Measurements from ENCODE around the gene BEX4.
"Not testable (repeated sequence)": the region's sequence is repeated elsewhere in the genome, so short reads cannot be mapped to it uniquely, and the experiment has no call there.

The BEX4 gene, protein sequence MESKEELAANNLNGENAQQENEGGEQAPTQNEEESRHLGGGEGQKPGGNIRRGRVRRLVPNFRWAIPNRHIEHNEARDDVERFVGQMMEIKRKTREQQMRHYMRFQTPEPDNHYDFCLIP

DNA sequence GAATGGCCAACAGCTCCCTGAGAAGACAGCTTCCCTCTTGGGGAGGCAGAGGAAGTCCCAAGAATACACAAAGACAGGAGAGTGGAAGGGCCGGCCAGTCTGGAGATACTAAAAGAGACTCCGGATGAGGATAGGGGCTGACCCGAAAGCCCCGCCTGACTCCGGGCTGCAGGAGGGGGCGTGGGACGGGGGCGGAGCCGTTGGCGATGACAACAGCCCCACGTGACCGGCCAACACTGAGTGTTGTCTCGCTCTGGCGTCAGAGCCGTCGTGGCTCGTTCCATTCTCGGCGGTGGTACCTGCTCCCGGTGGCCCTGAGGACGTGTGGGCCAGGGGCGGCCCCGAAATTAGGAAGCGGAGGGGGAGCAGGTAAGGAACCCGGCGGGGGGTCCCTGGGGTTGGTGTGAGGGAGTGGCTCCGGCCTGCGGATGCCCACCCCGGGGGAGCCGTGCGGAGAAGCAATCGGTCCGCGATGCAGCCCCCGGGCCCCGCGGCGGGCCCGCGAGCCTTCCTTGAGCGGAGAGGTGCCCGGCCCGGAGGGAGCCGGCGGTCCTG, at the start of gene BEX4:
Gene BEX4 (plus strand): TSS at position 239 of the 555 bp plus-strand sequence. CDS start 1,046 bp downstream, outside the sequence.
- peak; percentile 69 to 73 for DNase-seq (ENCODE audit: low read depth in 2 of 2)

DNA sequence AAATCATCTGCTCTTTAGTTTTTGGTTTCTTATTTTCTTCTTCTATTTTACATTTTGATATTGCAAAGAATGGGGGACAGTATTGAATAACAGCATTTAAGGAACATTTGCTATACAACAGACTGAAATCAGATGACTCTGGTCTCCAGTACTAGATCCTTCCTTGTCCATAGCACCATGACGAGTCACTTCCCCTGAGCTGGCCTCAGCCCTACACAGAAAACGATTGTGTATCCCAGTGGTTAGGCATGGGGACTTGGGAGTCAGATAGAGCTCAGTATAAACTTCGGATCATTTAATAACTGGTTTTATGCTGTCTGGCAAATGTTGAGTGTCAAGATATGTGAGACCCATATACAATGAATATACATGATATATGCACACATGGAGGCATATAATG, 44.7 kb upstream of the BEX4 start:
- no peak for DNase-seq (ENCODE audit: low read depth in 2 of 2)

DNA sequence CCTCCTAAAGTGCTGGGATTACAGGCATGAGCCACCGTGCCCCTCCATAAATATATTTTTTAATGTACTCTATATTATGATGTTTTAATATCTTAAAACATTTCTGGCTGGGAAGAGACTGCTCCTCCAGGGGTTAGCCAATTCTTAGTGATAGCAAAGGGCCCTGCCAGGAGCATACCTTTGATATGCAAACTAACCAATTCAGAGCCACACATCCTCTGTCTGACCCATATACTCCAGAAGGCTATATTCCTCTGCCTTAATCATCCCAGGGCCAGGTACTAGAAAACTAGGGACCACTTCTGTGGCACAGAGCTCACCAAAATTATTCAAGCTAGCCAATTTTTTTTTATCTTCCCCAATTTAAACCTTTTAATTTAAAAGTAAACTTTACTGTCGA, 43.6 kb upstream of the BEX4 start:
- no peak for DNase-seq (ENCODE audit: low read depth in 2 of 2)

DNA sequence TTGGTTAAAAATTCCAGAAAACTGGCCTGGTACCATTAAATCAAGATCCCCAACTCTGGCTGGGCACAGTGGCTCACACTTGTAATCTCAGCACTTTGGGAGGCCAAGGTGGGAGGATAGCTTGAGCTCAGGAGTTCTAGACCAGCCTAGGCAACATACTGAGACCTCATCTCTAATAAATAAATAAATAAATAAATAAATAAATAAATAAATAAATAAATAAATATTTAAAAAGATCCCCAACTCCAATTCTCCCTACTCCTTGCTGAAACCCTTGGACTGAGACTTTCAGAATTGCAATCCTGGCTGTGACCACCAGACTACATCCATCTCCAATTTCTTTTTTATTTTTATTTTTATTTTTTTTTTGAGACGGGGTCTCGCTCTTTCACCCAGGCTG, 39.7 kb upstream of the BEX4 start:
- not testable (repeated sequence) for DNase-seq (ENCODE audit: low read depth in 2 of 2)

DNA sequence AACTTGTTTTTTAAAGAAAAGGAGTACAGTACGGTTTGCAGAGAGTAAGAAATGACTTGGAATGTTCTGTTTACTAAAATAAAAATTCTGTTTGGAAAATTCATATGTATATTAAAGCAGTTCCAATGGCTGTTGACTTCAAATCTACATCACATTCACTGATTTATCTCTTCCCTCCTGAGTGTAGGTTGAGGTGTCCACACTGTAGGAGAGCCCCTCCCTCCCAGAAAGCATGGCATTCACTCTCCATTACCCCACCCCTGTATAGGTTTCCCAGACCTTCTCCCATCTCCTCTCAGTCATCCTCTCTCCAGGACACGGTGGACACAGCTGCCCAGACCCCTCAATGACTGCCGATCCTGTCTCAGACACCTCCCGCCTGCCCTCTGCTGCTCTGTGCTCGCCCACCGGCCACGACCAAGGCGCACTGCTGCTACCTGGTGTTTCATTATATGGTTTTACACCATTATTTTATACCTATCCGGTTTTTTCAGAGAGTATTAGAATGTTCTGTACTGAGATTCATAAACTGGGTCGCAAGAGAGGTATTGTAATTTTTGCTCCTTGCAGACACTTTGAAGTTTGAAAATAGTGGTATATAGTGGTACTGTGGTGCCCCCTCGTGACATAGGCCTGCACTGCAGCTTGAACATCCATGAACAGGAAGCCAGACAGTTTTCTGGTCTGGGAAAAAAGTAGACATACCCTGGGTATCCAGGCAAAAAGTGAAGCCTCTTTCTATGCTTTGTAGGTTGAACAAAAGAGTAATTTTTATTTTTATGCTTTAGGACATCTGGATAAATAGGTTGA, 38.8 kb upstream of the BEX4 start:
- peak; percentile 31 to 41 for DNase-seq (ENCODE audit: low read depth in 2 of 2)

DNA sequence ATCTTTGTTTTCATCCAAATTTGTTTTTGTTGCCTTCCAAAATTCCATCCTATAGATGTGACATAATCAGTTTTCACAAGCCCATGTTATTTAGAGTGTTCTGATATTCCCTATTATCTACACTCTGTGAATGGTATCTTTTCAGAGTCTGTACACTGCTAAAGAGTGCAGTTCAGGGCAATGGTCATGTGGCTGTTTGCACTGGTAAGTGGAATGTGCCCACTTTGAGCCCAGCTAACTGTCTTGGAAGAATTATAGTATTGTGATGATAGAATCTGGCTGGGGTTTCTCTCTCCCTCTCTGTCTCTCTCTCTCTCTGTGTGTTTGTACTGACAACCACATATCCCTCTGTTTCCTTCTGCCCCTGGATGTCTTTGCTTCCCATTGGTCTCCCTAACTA, 37.4 kb upstream of the BEX4 start:
- no peak for DNase-seq (ENCODE audit: low read depth in 2 of 2)

DNA sequence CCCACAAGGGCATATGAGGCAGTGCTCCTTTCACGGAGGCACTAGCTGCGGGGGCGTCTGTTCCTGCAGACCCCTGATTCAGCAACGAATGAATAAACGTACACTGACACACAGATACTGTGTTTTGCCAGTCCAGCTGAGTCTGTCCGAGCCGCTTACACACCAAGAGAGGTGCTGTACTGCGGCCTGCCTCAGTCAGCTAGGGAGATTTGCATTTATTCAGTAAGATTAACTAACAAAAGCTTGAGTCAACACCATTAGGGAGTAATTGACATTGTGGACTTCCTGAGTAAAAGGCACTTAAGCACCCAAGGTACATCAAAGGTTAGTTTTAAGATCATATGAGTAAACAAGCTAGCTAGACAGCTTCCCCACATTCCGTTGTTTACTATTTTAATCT, 31.0 kb upstream of the BEX4 start:
- no peak for DNase-seq (ENCODE audit: low read depth in 2 of 2)

DNA sequence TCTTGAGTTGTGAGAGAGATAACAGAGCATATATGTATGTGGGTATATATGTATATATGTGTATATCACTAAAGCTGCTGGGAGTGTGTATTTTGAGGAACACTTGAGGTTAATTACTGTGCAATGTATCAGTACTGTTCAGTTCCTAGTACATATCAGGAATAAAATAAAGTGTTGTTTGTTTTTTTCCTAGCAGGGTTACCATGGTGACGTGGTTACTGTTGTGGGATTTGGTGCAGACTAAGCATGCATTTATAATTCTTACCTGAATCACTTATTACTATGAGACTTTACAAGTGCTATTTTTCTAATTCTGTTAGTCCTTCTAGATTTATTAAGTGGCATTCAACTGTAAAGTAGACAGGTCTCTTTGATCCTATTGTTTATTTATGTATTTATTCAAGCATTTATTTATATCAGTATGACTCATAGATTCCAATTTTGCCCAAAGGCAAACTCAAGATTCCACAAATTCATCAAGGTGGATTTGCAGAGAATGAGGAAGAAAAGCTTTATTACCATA, 26.9 kb upstream of the BEX4 start:
- DNase-seq (ENCODE audit: low read depth in 2 of 2), result no peak

DNA sequence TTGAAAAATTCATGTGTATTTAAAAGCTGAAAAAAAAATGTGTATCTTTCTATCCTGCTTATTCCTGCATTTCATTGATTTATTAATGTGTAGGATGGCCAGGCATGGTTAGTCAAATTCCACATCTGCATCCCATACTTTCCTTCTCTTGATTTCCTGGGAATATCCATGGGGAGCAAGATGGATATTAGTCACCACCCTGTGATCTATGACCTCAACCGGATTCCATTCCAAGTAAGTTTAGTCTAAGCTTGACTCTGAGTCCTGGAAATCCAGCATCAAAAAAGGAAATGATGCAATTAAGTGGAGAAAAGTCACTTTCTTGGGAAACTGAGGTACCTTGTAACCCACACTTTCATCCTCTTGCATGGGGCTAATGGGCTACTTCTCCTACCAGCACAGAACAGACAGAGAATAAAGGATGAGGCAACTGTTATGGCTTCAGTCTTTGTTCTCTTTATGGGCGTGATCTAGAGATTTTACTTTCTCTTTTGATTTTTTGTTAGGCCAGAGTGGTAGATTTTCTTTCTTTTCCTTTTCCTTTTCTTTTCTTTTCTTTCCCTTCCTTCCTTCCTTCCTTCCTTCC, 17.1 kb upstream of the BEX4 start:
- no peak for DNase-seq (ENCODE audit: low read depth in 2 of 2)

DNA sequence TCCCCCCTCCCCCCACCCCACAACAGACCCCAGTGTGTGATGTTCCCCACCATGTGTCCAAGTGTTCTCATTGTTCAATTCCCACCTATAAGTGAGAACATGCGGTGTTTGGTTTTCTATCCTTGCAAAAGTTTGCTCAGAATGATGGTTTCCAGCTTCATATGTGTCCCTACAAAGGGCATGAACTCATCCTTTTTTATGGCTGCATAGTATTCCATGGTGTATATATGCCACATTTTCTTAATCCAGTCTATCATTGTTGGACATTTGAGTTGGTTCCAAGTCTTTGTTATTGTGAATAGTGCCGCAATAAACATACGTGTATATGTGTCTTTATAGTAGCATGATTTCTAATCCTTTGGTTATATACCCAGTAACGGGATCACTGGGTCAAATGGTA, 16.2 kb upstream of the BEX4 start:
- not testable (repeated sequence) for DNase-seq (ENCODE audit: low read depth in 2 of 2)

DNA sequence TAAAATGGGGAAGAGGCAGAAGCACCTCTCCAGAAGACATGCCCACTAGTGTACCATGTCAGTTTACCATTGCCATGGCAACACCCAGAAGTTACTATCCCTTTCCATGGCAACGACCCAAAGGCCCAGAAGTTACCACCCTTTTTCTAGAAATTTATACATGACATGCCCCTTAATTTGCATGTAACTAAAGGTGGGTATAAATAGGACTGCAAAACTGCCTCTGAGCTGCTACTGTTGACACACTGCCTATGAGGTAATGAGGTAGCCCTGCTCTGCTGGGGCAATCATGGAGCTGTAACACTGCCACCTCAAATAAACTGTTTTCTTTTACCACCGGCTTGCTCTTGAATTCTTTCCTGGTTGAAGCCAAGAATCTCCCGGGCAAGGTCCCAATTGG, 13.9 kb upstream of the BEX4 start:
- no peak for DNase-seq (ENCODE audit: low read depth in 2 of 2)

DNA sequence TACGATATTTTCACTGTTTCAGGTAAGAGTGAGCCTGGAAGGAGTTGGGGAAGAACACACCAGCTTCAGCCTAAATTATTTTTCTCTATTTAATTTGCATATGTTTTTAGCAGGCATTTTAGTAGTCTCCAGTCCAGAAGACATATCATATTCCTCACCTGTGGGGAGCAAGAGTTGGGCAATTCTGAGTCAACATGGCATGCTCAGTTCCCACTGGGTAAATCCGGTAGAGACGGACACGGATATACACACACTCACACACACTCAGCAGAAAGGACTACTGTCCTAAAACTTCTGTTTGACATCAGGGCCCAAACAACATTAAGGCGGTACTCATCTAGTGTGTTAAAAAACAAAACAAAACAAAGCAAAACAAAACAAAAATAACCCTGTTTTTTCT, 4.9 kb upstream of the BEX4 start:
- DNase-seq (ENCODE audit: low read depth in 2 of 2), result no peak

DNA sequence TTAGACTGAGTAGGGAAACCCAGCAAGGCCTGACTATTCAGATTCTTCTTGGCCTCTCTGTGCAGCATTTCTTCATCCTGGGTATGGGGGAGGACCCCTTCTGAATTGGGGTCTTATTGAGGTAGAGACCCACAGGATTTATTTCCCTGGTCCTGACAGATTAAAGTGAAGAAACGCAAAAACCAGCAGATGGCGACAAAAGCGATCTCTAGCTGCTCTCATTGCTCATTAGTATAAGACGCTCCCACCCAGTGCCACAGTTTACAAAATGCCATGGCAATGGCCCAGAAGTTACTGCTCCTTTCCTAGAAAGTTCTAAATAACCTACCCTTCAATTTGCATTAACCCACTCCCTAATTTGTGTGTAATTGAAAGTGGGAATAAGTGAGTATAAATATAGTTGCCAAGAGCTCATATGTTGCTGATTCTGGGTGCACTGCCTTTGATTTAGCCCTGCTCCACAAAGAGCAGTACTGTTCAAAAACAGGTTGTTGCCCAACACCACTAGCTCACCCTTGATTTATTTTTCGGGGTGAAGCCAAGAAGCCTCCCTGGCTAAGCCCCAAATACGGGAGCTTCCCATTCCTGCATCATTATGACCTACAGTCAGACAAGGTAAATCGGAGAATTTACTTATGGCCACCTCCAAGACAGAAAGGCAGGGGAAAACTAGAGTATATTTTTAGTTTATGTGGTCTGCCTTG, 3.7 kb upstream of the BEX4 start:
- peak in 1 of 2 donors; percentile 25 for DNase-seq (ENCODE audit: low read depth in 2 of 2)

DNA sequence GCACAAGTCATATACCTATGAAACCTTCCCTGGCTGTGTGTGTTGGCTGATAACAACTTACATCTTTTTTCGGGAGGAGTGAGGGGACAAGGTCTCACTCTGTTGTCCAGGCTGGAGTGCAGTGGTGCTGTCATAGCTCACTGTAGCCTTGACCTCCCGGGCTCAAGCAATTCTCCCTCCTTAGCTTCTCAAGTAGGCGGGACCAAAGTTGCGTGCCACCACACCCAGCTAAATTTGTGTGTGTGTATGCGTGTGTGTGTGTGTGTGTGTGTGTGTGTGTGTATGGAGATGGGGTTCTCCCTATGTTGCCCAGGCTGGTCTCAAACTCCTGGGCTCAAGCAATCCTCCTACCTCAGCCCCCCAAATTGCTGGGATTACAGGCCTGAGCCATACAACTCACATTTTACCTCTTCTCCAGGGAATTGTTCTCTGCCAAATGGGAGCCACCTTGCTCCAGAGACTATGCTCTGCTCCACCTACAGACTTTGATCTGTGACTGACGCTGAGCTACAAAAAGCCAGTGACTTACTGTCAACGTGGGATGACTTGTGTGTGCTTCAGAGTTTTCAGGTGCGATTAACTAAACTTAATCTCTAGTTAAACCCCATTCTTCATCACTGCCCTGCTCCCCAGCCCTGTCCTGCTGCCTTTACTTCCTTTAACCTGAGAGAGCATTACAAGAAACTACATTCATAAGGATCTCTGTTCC, 2.0 kb upstream of the BEX4 start:
- no peak for DNase-seq (ENCODE audit: low read depth in 2 of 2)

DNA sequence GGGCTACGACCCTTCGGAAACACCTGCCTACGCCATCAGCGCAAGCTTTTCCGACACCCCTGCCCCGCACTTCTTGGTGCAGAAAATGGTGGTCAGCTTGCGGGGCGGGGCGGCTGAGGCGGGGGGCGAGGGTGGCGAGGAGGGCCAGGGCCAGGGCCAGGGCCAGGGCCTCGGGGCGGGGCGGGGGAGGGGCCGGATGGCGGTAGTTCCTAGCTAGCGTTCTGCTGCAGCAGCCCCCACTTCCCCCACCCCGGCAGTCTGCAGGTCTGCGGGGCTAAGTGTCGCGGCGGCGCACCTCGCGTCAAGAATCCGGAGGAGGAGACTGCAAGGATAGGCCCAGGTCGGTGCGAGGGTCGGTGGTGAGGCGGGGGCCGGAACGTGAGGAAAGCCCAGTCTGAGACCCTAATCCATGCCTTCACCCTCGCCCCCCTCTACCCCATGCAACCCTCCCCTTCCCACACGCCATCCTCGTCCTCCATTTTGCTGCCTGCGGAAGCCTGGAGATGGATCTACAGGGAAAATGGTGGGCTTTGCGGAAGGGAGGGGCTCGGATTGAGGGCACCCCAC, 600 bp downstream of the BEX4 start:
- peak in 1 of 2 donors; percentile 17 for DNase-seq (ENCODE audit: low read depth in 2 of 2)

DNA sequence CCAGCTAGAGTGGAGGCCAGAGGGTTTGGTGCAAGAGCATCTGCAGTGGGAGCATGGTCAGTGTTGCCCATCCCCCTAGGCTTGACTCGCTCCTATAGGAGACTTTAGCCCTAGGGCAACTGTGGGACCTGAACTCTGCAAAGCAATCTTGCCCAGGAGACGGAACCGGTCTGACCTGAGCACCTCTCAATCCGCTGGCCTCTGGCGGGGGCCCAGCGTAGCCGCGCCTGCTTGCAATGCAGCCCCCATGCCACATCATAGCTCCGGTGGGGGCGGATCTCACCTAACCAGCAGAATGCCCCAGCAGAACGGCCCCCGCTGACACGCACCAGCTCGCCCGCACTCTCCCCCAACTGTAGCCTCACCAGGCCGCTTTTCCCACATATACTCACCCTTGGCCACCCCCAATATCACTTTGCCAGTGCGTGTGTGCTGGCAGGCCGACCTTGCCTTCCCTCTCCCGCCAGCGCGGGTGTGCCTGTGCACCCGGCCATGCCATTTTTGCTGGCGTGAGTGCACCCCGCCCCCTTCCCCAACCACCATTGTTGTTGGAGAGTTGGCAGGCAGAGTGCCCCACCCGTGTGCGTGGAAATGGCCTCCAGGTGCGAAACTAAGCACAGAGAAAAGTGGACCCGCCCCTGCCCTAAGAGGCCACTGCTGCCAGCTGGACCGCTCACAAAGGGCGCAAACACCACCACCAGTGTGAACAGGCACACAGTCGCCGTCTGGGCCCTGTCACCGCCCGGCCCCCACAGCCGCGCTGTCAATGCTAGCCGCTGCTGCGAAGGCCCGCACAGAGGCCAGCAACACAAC, 5.8 kb downstream of the BEX4 start:
- DNase-seq (ENCODE audit: low read depth in 2 of 2), result no peak

DNA sequence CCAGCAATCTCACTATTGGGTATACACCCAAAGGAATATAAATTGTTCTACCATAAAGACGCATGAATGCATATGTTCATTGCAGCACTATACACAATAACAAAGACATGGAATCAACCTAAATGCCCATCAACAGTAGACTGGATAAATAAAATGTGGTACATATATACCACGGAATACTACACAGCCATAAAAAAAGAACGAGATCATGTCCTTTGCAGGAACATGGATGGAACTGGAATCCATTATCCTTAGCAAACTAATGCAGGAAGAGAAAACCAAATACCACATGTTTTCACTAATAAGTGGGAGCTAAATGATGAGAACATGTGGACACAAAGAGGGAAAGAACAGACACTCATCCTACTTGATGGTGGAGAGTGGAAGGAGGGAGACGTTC, 11.0 kb downstream of the BEX4 start:
- not testable (repeated sequence) for DNase-seq (ENCODE audit: low read depth in 2 of 2)

DNA sequence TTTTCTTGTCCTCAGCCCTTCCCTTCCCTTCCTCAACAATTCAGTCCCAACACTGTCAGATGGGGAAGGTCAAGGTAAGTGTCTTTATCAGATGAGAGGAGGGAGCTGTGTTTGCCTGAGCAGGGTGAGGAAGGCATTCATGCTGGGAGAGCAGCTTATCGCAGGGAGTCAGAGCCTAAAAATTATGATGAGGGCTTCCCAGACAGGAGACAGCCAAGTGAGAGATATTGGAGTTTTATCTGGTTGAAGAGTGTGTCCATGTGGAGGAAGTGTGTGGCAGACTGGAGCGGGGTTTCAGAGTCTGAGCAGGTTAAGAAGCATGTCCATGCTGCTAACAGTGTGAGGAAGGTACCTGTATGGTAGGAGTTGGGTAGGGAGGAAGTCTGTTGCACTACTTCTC, 18.4 kb downstream of the BEX4 start:
- no peak for DNase-seq (ENCODE audit: low read depth in 2 of 2)

DNA sequence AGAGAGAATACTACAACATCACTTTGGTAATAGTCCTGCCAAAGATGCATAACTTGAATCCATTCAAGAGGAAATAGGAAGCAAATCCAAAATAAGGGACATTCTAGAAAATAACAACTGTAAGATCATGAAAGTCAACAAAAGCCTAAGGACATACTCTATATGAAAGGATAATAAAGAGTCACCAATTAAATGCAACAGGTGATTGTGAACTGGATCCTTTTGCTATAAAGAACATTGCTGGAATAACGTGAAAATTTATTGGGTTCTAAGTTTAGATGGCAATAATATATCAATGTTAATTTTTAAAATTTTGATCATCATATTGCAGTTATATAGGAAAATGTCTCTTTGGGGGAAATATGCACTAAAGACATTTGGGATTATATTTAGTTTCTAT, 20.0 kb downstream of the BEX4 start:
- DNase-seq (ENCODE audit: low read depth in 2 of 2), result no peak

DNA sequence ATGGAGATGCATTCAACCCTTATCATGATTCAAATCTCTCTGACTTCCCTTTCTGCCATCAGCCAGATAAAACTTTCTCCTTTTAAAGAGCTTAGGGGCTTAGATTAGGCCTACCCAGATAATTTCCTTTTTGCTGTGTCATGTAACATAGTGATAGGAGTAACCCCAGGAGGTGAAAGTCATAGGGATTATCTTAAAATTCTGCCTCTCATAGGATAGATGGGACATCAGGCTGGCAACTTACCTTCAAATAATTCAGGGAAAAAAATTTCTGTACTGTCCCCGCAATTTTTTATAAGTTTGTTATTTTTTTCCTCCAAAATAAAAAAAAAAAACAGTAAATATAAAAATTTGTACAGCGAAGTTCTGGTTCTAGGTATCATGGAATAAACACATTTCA, 20.7 kb downstream of the BEX4 start:
- not testable (repeated sequence) for DNase-seq (ENCODE audit: low read depth in 2 of 2)

Data from stimulated activated CD4-positive, alpha-beta T cell treated with anti-CD3 and anti-CD28 coated beads, Interleukin-1b, Interleukin-23, amount 100 ng/mL, for 4 hours (primary cell).